Measurements from ENCODE around the gene ARSK.

Gene ARSK

GRCh38 chr5:95554647-95555548 is at the start of gene ARSK, which contains the start of gene SKIC3:
Gene ARSK, plus strand, starts transcription at chr5:95555101. Its CDS starts 178 bp downstream, at chr5:95555279.
Gene SKIC3, minus strand, starts transcription at chr5:95554977. Its CDS starts 7,827 bp downstream, at chr5:95547150.
- peak; percentile 91 for DNase-seq

GRCh38 chr5:95508550-95508949 is 46.4 kb upstream of the ARSK start:
- DNase-seq, result no peak

GRCh38 chr5:95511606-95512005 is 43.3 kb upstream of the ARSK start:
- no peak for DNase-seq

GRCh38 chr5:95518417-95518816 is 36.5 kb upstream of the ARSK start:
- no peak for DNase-seq

- no peak for DNase-seq
Measured at GRCh38 chr5:95519151-95519550, 35.8 kb upstream of the ARSK start.

- DNase-seq, result no peak
Measured at GRCh38 chr5:95519681-95520080, 35.2 kb upstream of the ARSK start.

GRCh38 chr5:95520206-95520605 is 34.7 kb upstream of the ARSK start:
- no peak for DNase-seq

- no peak for DNase-seq
Measured at GRCh38 chr5:95524423-95524822, 30.5 kb upstream of the ARSK start.

GRCh38 chr5:95526871-95527270 is 28.0 kb upstream of the ARSK start:
- no peak for DNase-seq

GRCh38 chr5:95528565-95528964 is 26.3 kb upstream of the ARSK start:
- DNase-seq, result no peak

- no peak for DNase-seq
Measured at GRCh38 chr5:95530416-95530815, 24.5 kb upstream of the ARSK start.

- no peak for DNase-seq
Measured at GRCh38 chr5:95531491-95531890, 23.4 kb upstream of the ARSK start.

- no peak for DNase-seq
Measured at GRCh38 chr5:95532415-95532814, 22.5 kb upstream of the ARSK start.

- DNase-seq, result no peak
Measured at GRCh38 chr5:95533106-95533505, 21.8 kb upstream of the ARSK start.

GRCh38 chr5:95533761-95534160 is 21.1 kb upstream of the ARSK start:
- no peak for DNase-seq

GRCh38 chr5:95537501-95537900 is 17.4 kb upstream of the ARSK start:
- no peak for DNase-seq

GRCh38 chr5:95543017-95543705 is 11.7 kb upstream of the ARSK start:
- no peak for DNase-seq

GRCh38 chr5:95549030-95549429 is 5.9 kb upstream of the ARSK start:
- no peak for DNase-seq

- no peak for DNase-seq
Measured at GRCh38 chr5:95554331-95554646, 612 bp upstream of the ARSK start.

GRCh38 chr5:95555553-95555952 is 652 bp downstream of the ARSK start:
- DNase-seq, result no peak

GRCh38 chr5:95557841-95558240 is 2.9 kb downstream of the ARSK start:
- no peak for DNase-seq

- no peak for DNase-seq
Measured at GRCh38 chr5:95562282-95562681, 7.4 kb downstream of the ARSK start.

GRCh38 chr5:95563367-95563766 is 8.5 kb downstream of the ARSK start:
- no peak for DNase-seq

GRCh38 chr5:95564450-95564849 is 9.5 kb downstream of the ARSK start:
- peak; percentile 64 for DNase-seq

Data from NCI-H524 treated with DMSO at 0.1 percent for 48 hours (cell line).